Measurements from ENCODE around the gene PKHD1. TPM values are rescaled to one million over a fixed set of nuclear protein-coding genes. Genes with fewer than 3 reads are reported as not detected.

PKHD1 gene
- total and polyA plus RNA-seq, 9 donors, result 0.01 to 0.12 (median 0.05) TPM; not detected in 3

GRCh38 chr6:52077180-52077884 is 10.1 kb downstream of the PKHD1 start:
- DNase-seq, result no peak
- Histone ChIP-seq H3K36me3 (no peaks in the 10 kb centered on the region), H3K9me3 (no peaks in the 10 kb centered on the region), H3K4me3 (no peak overlapping the region), H3K27ac (no peak overlapping the region), H3K4me1 (ENCODE audit: insufficient read depth) (no peaks in the 10 kb centered on the region), H3K27me3 (no peaks in the 10 kb centered on the region)
- intact Hi-C loops (cut with DNase I), result no loop called here
- 56 to 64% (median 59%) methylated on average over 3 of the region's 3 CpGs for WGBS, 3 donors
- TF ChIP-seq POLR2A (IDR thresholded peaks at IDR 0.05) (no peak), CTCF (IDR thresholded peaks at IDR 0.05) (no peak)

GRCh38 chr6:52076791-52077179 is 10.6 kb downstream of the PKHD1 start:
- Histone ChIP-seq H3K27ac (no peak overlapping the region), H3K4me3 (no peak overlapping the region), H3K36me3 (no peaks in the 10 kb centered on the region), H3K4me1 (ENCODE audit: insufficient read depth) (no peaks in the 10 kb centered on the region), H3K9me3 (no peaks in the 10 kb centered on the region), H3K27me3 (no peaks in the 10 kb centered on the region)
- DNase-seq, result no peak
- WGBS, 3 donors, result 39 to 64% (median 57%) methylated on average over 4 of the region's 4 CpGs
- TF ChIP-seq CTCF (IDR thresholded peaks at IDR 0.05) (no peak), POLR2A (IDR thresholded peaks at IDR 0.05) (no peak), EP300 (IDR thresholded peaks at IDR 0.05) (no peak)
- intact Hi-C loops (cut with DNase I), result no loop called here

GRCh38 chr6:52074716-52075115 is 12.7 kb downstream of the PKHD1 start:
- no peak for DNase-seq
- WGBS, 3 donors, result 64 to 74% (median 71%) methylated on average over 5 of the region's 5 CpGs
- intact Hi-C loops (cut with DNase I), result no loop called here

GRCh38 chr6:52074155-52074554 is 13.3 kb downstream of the PKHD1 start:
- no peak for DNase-seq
- WGBS, 3 donors, result 81 to 87% (median 81%) methylated on average over 2 of the region's 2 CpGs
- H3K4me1 ChIP-seq (ENCODE audit: insufficient read depth), result no peaks in the 10 kb centered on the region
- intact Hi-C loops (cut with DNase I), result no loop called here
- H3K27ac ChIP-seq, result no peak overlapping the region
- TF ChIP-seq CTCF (IDR thresholded peaks at IDR 0.05), result no peak
- TF ChIP-seq POLR2A (IDR thresholded peaks at IDR 0.05), result no peak
- TF ChIP-seq EP300 (IDR thresholded peaks at IDR 0.05), result no peak
- H3K36me3 ChIP-seq, result no peaks in the 10 kb centered on the region
- no peaks in the 10 kb centered on the region for H3K9me3 ChIP-seq
- no peaks in the 10 kb centered on the region for H3K27me3 ChIP-seq
- no peak overlapping the region for H3K4me3 ChIP-seq

More at GRCh38 chr6:52074716-52075115, 12.7 kb downstream of the PKHD1 start:
- Histone ChIP-seq H3K36me3 (no peaks in the 10 kb centered on the region), H3K27me3 (no peaks in the 10 kb centered on the region), H3K27ac (no peak overlapping the region), H3K9me3 (no peaks in the 10 kb centered on the region), H3K4me1 (ENCODE audit: insufficient read depth) (no peaks in the 10 kb centered on the region), H3K4me3 (no peak overlapping the region)
- TF ChIP-seq CTCF (IDR thresholded peaks at IDR 0.05) (no peak), POLR2A (IDR thresholded peaks at IDR 0.05) (no peak), EP300 (IDR thresholded peaks at IDR 0.05) (no peak)
